Kidney epithelial cell (primary cell): ENCODE measurements around the gene SPAG7. TPM values are rescaled to one million over a fixed set of nuclear protein-coding genes. Genes with fewer than 3 reads are reported as not detected.
A peak's percentile ranks its signal among the peaks of the same experiment; 100 is the strongest.

Experiments used
- DNase-seq: peaks from one replicate; pipeline ENCODE4 v3.0.0-alpha.2; 2010; ENCODE audit warnings: low read depth
- H3K27me3 ChIP-seq: 2 replicates; pipeline ENCODE4 v1.6.0; 2011; ENCODE audit warnings: low read length; ENCODE audit not compliant: control insufficient read depth, insufficient read depth
- H3K36me3 ChIP-seq: 2 replicates; pipeline ENCODE4 v1.5.1; 2011; ENCODE audit warnings: low read length; ENCODE audit not compliant: control insufficient read depth, insufficient read depth
- H3K4me3 ChIP-seq: 2 replicates; pipeline ENCODE4 v1.5.1; 2011; ENCODE audit warnings: low read depth, mild to moderate bottlenecking, control low read depth, low read length
- CTCF ChIP-seq: IDR thresholded peaks from 2 replicates; pipeline ENCODE4 v1.5.1; 2011; ENCODE audit warnings: mild to moderate bottlenecking, moderate library complexity, low read length, control low read depth, inconsistent platforms; ENCODE audit not compliant: insufficient read depth, poor library complexity, severe bottlenecking
- total RNA-seq: library from RNA; depleted of rRNA; stranded (reverse); fragments of >200 nt; gene quantifications from 2 replicates; pipeline ENCODE4 v1.2.3, GENCODE V29; 2015

The SPAG7 gene
- total RNA-seq, 1 donor from 2014 or later: 88.7 TPM

- no peak overlapping the region for H3K4me3 ChIP-seq
- no peak for TF ChIP-seq CTCF
- H3K36me3 ChIP-seq: peaks cover 1% of the 10 kb centered on the region
- no peaks in the 10 kb centered on the region for H3K27me3 ChIP-seq
- DNase-seq: no peak
These were observed 11.0 kb downstream of the SPAG7 start for GRCh38 chr17:4956493-4957061.

- TF ChIP-seq CTCF: no peak
- peaks cover 1% of the 10 kb centered on the region for H3K36me3 ChIP-seq
- H3K4me3 ChIP-seq: no peak overlapping the region
- DNase-seq: no peak
- H3K27me3 ChIP-seq: no peaks in the 10 kb centered on the region
These were observed 12.5 kb downstream of the SPAG7 start for GRCh38 chr17:4955091-4955490.

GRCh38 chr17:4953451-4953961 lies 14.1 kb downstream of the SPAG7 start:
- Histone ChIP-seq H3K36me3 (no peaks in the 10 kb centered on the region), H3K4me3 (no peak overlapping the region)
- DNase-seq: no peak

GRCh38 chr17:4951486-4951885 lies 16.1 kb downstream of the SPAG7 start:
- Histone ChIP-seq H3K36me3 (no peaks in the 10 kb centered on the region), H3K27me3 (no peaks in the 10 kb centered on the region), H3K4me3 (no peak overlapping the region)
- TF ChIP-seq CTCF: no peak
- DNase-seq: no peak

More at GRCh38 chr17:4953451-4953961, 14.1 kb downstream of the SPAG7 start:
- no peak for TF ChIP-seq CTCF
- no peaks in the 10 kb centered on the region for H3K27me3 ChIP-seq

GRCh38 chr17:4950746-4951204 lies 16.8 kb downstream of the SPAG7 start, which contains the start of gene ENO3:
TSS of gene ENO3 (plus strand) at chr17:4951119. CDS start at chr17:4951830, 711 bp downstream.
- no peak for TF ChIP-seq CTCF
- DNase-seq: no peak
- no peaks in the 10 kb centered on the region for H3K36me3 ChIP-seq
- peak within 1 kb of the TSS; percentile 34 for H3K4me3 ChIP-seq
- no peaks in the 10 kb centered on the region for H3K27me3 ChIP-seq
